HPDE6-E6E7 (cell line): ENCODE measurements around the gene TULP3.
"Not testable (repeated sequence)": the region's sequence is repeated elsewhere in the genome, so short reads cannot be mapped to it uniquely, and the experiment has no call there.

Experiments used
- DNase-seq: peaks from one replicate; pipeline ENCODE4 v3.0.0; 2011; ENCODE audit warnings: missing footprints; ENCODE audit errors: extremely low spot score

TULP3 gene, protein sequence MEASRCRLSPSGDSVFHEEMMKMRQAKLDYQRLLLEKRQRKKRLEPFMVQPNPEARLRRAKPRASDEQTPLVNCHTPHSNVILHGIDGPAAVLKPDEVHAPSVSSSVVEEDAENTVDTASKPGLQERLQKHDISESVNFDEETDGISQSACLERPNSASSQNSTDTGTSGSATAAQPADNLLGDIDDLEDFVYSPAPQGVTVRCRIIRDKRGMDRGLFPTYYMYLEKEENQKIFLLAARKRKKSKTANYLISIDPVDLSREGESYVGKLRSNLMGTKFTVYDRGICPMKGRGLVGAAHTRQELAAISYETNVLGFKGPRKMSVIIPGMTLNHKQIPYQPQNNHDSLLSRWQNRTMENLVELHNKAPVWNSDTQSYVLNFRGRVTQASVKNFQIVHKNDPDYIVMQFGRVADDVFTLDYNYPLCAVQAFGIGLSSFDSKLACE

DNA sequence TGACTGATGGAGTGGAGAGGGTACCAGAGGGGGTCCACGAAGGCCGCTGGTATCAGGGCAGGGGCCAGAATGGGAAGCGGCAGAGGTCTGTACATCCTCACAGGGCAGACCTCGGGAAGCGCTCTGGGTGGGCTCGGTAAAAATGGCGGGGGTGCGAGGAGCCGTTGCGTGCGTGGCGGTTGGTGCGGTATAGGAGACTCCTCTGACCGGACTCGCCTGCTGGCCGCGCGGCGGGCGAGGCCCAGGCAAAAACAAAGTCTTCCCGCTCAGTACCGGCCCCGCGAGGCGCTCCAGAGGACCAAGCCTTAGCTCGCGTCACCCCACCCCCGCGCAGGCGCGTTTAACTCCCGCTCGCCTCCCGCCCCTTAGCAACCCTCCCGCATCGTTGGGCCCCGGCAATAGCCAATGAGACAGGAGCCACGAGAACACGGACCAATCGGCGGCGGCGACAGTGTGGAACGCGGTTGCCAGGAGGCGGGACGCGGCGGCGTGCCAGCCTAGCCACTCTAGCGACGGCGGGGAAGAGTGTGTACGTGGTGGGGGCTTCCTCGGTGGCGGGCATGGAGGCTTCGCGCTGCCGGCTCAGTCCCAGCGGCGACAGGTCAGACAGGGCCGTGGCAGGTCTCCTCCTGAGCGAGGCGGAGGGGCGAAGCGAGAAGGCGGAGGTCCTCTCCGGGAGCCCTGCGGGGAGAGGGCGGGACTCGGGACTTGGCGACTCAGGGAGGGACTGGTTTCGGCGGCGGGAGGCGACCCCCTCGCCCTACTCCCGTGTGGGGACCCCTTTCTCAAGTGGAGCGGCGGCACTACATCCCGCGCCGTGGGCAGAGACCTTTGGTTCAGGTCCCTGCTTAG is at the start of gene TULP3:
TSS of gene TULP3 (plus strand) at position 504 of the 852 bp plus-strand sequence. CDS start at position 561, 57 bp downstream.
- peak; percentile 98 for DNase-seq

DNA sequence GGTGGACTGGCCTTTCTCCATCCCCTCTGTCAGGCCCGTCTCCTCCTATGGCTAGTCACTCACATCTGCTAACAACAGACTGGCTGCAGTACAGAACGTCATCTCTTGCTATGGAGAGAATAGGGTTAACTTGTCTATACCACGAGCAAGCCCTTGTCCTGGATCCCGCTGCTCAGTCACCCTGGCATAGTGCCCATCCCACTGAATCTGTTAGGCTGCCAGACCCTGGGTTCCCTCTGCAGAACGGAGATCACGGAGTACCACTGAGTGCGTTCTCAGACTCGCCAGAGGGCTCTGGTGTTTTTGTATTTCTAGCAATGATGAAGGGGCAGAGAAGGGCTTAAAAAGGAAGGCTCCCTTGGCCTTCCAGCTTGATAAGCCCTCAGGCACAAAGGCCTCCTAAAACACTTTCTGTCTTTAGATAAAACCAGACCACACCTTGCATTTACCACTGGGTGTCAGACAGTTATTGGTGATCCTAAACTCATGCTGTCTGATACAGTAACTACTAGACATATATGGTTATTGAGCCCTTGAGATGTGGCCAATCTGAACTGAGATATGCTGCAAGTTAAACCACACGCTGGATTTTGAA is 49.5 kb upstream of the TULP3 start:
- DNase-seq, result no peak

DNA sequence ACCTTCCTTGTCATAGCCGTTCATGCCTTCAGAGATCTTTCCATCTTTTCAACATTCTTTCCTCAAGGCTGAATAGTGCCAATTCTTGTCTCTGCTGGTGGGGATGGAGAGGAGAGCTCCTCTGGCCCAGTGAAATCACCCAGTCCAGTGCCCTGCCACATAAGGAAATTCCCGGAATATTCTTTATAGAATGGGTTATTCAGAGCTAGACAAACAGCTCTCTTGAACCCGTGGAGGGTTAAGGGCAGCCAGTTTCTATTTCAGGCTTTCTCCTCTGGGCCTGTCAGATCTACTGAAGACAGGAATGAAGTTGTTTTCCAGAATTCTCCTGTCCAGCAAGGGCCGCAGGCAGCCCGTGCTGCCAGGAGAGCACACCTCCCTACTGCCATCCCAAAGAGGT is 47.7 kb upstream of the TULP3 start:
- no peak for DNase-seq

DNA sequence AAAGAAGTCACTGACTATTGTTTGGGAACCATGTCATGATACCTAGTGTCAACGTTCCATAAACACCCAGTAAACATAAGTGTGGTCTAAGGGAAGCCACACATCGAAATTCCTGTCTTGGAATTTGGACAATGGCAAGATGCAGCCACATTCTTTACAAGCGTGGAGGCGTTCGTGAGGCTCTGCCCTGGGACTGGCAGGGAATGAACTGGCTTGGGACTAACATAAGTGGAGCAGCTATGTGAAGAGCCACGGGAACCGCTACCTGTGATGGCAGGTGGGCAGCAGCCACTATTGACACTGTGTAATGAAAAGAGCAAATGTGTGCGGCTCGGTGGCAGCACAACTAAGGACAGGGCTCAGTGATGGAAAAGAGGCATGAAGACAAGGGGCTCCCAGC is 45.9 kb upstream of the TULP3 start:
- no peak for DNase-seq

DNA sequence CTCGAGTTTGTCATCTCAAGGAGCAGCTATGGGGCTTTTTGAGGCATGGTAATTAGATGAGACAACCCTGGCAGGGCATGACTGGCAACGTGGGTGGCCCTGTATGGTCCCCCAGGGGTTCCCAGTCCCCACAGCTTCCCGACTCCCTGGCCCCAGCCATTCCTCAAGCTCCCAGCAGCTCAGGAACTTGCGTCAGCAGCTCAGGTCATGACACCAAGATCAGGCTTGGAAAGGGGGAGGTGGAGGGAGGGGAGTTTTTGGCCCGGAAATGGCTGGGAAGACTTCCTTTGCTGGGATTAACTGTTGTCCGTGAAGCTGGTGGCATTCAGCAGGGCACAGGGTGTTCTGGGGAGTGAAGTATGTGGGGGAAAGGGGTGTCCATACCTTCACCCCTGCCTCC is 45.4 kb upstream of the TULP3 start:
- no peak for DNase-seq

DNA sequence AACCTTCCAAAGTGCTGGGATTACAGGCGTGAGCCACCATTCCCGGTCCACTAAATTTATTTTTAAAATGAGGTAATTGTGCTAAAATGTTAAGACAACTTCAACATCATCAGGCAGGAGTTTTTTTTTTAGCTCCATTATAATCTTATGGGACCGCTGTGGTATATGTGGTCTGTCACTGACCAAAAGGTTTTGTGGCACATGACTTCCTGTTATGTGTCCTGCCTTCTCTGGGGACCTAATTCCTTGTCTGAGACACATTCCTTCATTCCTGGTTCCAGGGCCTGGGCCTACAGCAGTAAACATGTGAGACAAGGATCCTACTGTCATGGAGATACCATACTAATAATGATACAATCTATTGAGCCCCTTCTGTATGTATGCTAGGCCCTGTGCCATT is 38.8 kb upstream of the TULP3 start:
- no peak for DNase-seq

DNA sequence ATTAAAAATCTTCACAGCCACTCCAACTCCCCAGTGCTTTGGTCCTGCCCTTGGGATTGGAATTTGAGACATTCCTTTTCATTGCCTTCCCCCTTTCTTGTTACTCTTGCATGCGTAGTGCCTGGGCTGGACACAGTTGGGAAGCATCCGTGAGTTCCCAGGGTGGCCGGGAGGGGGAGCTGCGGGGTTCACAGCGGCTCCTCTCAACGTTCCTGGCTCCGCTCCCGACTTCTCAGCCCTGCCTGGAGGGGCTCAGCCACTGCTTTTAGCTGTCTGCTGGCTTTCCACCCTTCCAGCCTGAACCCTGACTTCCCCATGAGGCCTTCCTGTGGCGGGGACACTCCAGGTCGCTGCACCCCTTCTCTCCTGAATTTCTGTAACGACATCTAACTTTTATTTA is 37.1 kb upstream of the TULP3 start:
- DNase-seq, result peak; percentile 75

DNA sequence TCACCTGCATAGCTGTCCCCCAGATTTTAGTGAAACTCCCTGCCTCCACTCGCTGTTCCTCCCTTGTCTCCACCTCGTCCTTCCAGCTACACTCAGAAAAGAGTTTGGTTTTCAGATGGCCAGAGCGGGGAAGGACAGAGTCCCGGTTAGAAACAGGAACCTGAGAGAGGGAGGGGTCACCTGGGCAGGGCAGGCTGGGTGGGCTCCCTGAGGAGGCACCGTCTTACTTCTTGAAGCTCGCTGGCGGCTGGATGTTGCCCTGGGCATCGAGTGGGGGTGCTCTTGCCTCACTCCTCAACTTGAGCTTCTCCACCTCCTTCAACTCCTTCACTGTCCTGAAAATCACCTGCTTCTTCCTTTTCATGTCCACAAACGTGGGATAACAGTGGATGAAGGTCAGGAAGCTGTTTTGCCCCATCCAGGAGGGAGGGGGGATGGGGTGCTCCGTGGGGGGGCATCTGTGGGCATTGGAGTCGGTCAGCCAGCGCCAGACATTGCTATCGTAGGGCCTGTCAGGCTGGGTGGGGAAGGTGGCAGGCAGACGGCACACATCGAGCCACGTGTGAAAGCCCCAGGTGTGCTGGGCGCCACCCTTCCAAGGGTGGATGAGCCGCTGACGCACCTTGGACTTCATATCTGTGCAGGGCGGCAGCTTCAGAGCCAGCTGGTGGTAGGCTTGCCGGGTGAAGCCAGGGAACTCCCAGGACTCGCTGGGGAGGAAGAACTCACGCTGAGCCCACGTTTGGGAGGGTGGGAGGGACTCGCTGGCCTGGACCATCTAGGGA is 35.8 kb upstream of the TULP3 start:
- no peak for DNase-seq

DNA sequence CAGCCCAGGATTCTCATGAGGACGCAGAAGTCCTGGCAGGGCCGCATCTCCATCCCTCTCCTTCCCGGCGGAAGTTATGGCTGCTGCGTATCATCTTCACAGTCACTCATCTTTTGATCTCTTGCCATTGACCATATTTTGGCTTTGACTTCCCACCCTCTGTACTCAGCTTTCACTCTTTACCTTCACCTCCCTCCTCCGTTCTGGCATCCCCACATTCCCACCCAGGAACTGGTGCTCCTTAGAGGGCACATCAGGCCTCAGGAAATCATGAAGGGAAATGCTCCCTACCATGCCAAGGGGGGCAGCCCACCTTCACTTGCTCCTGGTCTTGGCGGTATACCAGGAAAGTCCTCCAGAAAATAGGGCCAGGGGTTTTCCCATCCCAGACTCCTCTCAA is 35.1 kb upstream of the TULP3 start:
- no peak for DNase-seq

DNA sequence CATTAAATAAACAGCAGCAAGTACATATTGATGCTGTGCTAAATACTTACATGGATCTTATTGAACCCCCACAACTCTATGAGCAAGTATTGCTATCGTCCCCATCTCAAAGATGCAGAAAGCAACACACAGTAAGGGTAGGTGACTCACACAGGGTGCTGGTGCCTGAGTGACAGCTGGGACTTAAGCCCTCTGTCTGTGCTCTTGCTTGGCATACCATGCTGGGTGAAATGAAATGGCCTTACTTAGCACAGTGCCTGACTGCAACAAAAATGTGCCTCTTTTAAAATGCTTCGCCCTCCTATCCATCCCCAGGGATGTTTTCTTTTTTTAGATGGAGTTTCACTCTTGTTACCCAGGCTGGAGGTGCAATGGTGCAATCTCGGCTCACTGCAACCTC is 34.6 kb upstream of the TULP3 start:
- no peak for DNase-seq

DNA sequence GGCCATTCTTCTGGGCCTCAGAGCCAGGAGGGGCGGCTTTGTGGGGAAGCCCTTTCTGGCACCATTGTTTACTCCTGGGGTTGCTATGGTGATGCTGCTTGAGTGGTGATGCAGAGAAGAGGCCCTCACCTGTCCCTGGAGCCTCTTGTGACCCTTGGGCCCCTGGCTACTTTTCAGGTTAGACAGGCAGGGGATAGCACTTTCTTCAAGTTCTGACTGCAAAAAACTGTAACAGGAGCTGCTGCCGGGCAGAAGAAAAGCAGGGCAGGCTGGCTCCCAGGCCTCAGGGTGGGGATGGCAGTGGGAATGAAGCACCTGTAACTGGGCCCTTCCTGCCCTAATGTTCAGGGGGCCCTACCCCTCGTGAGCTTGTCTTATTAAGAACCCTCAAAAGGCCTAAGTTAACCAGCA is 33.7 kb upstream of the TULP3 start, which contains the start of gene TEX52:
TSS of gene TEX52 (minus strand) at position 19 of the 411 bp plus-strand sequence. CDS start at position 6, 13 bp downstream.
- DNase-seq, result no peak

DNA sequence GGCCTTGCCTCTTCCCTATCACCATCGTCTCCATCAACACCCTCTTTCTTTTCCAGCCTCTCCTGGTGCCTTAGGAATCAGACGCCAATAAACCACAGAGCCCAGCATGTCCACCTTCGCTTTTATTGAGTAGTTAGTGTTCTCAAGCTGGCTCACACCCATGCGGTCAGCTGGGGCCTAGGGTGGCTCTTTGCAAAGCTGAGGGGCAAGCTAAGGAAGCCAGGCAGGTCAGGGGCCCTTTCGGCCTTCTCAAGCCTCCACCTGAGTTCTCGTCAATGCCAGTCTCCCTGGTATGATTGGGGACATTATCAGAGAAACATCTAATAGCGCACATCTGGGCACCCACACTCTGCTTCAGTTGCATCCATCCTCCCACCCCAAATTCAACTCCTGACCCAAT is 33.1 kb upstream of the TULP3 start:
- DNase-seq, result no peak

DNA sequence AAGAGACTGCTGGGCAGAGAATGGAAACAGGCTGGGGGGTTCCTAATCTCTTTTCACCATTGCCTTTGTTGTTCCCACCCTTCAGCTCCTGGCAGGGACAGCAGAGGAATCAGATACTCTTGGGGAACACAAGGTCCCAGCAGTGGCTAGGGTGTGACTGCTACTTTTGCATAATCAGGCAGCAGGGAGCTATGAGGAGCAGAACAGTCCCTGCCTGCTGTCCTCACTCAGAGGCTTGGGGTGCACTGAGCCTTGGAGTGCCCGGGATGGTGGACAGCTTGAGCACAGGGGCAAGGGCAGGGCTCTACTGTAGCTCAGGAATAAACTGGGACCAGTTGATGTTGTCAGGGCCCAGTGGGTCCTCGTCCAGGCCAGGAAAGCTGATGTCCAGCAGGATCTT is 32.4 kb upstream of the TULP3 start:
- DNase-seq, result no peak

DNA sequence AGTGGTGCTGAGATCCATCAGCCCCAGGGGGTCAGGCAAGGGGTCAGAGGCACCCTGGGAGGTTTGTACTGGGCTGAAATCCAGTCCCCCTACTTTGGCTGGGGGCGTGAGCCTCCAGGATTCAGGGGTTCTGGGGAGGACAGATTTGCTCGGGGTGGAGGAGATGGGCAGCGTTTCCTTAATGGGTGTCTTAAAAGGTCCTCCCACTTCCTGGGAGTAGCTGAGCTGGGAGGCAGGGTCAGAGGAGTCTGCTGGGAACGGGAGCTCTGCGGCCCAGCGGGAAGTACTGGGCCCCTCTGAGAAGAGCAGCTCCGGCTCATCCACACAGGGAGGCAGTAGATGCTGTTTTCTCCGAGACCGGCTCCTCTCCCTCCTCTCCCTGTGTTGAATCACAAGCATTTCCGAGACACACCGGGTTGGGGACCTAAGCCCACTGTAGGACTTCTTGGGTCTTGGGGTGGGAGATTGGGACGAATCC is 31.7 kb upstream of the TULP3 start:
- DNase-seq, result no peak

DNA sequence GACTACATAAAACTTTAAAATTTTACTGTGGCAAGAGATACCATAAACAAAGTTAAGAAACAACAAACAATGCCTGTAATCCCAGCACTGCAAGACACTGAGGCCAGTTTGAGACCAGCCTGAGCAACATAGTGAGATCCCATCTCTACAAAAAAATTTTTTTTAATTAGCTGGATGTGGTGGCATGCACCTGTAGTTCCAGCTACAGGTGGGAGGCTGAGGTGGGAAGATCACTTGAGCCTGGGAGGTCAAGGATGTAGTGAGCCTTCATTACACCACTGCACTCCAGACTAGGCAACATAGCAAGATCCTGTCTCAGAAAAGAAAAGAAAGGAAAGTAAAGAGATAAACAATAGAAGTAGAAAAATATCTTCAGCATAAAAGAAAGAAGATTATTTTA is 30.5 kb upstream of the TULP3 start:
- DNase-seq, result no peak

DNA sequence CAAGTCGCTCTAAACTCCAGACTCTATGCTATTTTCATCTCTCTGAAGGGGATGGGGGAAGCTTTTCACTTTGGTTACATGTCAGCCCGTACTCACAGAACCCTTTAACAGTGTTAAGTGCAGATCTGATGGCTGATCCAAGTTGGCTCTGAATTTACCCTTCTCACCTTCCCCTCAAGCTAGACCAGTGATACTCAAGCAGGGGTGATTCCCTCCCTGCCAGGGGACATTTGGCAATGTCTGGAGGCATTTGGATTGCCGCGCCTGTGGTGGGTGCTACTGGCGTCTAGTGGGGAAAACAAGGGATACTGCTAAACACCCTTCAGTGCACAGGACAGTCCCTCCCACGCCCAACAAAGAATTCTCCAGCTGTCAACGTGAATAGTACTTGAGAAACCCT is 27.8 kb upstream of the TULP3 start:
- no peak for DNase-seq

DNA sequence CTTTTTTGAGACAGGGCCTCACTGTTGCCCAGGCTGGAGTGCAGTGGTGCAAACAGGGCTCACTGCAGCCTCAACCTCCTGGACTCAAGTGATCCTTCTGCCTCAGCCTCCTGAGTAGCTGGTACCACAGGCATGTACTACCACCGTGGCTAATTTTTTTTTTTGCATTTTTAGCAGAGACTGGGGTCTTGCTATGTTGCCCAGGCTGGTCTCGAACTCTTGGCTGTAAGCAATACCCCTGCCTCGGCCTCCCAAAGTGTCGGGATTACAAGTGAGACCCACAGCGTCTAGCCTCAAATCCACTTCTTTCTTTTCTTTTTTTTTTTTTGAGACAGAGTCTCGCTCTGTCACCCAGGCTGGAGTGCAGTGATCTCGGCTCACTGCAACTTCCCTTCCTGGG is 27.3 kb upstream of the TULP3 start:
- DNase-seq, result not testable (repeated sequence)

DNA sequence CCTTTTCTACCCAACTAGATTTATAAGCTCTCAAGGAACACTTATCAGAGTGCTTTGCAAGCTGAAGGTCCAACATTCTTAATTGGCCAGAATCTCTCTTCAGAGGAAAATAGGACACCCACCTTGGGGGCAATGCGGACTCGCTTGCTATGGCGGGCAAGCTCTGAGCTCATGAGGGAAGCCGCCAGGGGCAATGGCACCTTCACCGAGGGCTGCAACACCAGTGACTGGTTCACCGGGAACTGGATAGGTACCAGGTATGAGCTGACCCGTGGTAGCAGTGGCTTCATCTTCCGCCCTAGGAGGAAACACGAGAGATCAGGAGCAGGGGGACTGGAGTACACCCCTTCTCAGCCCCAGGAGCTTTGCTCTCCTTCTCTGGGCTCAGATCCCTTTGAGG is 26.5 kb upstream of the TULP3 start:
- no peak for DNase-seq

DNA sequence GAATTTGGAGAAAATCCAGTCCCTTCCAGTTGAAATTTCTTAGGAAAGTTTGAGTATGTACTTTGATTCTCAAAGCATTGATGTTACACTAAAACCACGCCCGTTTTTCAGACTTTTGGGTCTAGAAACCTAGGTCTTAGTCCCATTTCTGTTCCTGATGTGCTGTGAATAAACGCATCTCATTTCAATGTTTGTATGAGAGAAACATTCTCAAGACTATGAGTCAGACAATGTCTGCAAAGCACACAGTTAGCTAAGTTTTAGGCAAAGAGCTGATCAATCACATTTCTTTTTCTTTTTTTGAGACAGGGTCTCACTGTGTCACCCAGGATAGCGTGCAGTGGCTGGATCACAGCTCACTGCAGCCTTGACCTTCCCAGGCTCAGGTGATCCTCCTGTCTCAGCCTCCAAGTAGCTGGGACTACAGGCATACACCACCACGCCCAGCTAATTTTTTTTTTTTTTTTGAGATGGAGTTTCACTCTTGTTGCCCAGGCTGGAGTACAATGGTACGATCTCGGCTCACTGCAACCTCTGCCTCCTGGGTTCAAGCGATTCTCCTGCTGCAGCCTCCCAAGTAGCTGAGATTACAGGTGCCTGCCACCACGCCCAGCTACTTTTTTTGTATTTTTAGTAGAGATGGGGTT is 21.6 kb upstream of the TULP3 start:
- DNase-seq, result not testable (repeated sequence)

DNA sequence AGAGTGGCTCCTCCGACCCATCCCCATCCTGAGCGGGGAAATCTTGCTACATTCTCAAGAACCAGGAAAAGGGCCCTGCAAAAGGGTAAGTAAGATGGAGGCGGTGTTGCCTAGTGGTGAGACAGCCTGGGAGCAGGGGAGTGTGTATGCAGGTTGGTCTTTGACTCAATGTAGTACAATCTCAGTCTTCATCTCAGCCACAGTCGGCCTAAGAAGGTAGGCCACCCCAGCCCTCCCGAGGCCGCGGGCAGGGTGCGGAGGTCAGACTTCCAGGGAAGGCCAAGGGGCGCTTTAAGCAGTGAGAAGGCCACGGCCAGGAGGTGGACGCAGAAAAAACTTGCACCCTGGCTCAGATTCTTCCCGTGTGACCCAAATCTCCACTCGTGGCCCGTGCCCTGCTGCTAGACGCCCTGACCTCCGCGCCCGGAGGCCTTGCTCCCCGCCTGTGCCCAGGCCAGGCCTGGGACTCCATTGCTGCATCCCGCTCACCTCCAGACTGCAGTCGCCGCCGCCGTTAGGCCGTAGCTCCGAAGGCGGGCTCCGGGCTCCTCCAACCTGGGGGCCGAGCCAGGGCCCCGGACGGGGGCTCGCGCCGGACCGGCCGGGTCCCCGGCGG is 14.2 kb upstream of the TULP3 start:
- DNase-seq, result peak; percentile 44
